H9 (cell line): ENCODE data around the gene NEMP1. TPM values are rescaled to one million over a fixed set of nuclear protein-coding genes. Genes with fewer than 3 reads are reported as not detected.

Experiments used
- DNase-seq: peaks from one replicate; pipeline ENCODE4 v3.0.0-alpha.2; 2017
- H2AFZ ChIP-seq: one replicate; pipeline ENCODE4 v1.6.1; 2013; ENCODE audit warnings: mild to moderate bottlenecking, low read length, control low read depth, moderate library complexity
- H2AK5ac ChIP-seq: 2 replicates; pipeline ENCODE4 v1.6.1; 2013; ENCODE audit warnings: low read length, control low read depth, mixed read lengths; ENCODE audit not compliant: insufficient read length
- H2BK120ac ChIP-seq: one replicate; pipeline ENCODE4 v1.6.1; 2013; ENCODE audit warnings: low read depth, mild to moderate bottlenecking, low read length, control low read depth, inconsistent platforms; ENCODE audit not compliant: poor library complexity, severe bottlenecking
- H2BK12ac ChIP-seq: 2 replicates; pipeline ENCODE4 v1.6.1; 2013; ENCODE audit warnings: low read length, control low read depth, mixed read lengths, low read depth; ENCODE audit not compliant: insufficient read length
- H2BK15ac ChIP-seq: 2 replicates; pipeline ENCODE4 v1.6.1; 2013; ENCODE audit warnings: low read depth, low read length, control low read depth
- H2BK20ac ChIP-seq: one replicate; pipeline ENCODE4 v1.6.1; 2013; ENCODE audit warnings: low read depth, mild to moderate bottlenecking, low read length, control low read depth, inconsistent platforms; ENCODE audit not compliant: poor library complexity, severe bottlenecking
- H2BK5ac ChIP-seq: 2 replicates; pipeline ENCODE4 v1.6.1; 2013; ENCODE audit warnings: low read length, control low read depth, mixed read lengths; ENCODE audit not compliant: insufficient read length
- H3K14ac ChIP-seq: 2 replicates; pipeline ENCODE4 v1.6.1; 2013; ENCODE audit warnings: low read length, control low read depth; ENCODE audit not compliant: insufficient read depth
- H3K18ac ChIP-seq: 2 replicates; pipeline ENCODE4 v1.6.1; 2013; ENCODE audit warnings: low read depth, mild to moderate bottlenecking, mixed read lengths, low read length, control low read depth; ENCODE audit not compliant: insufficient read length
- H3K23ac ChIP-seq: 2 replicates; pipeline ENCODE4 v1.6.1; 2013; ENCODE audit warnings: low read length, control low read depth, mixed read lengths, low read depth; ENCODE audit not compliant: insufficient read length
- H3K23me2 ChIP-seq: 2 replicates; pipeline ENCODE4 v1.6.1; 2013; ENCODE audit warnings: low read depth, mild to moderate bottlenecking, mixed read lengths, low read length, control low read depth; ENCODE audit not compliant: insufficient read length, poor library complexity, severe bottlenecking
- H3K27ac ChIP-seq: 2 replicates; pipeline ENCODE4 v1.5.1; 2013; ENCODE audit warnings: low read length, control low read depth, mixed read lengths, low read depth; ENCODE audit not compliant: insufficient read length
- H3K27me3 ChIP-seq: 2 replicates; pipeline ENCODE4 v1.6.1; 2013; ENCODE audit warnings: low read length, control low read depth, inconsistent platforms; ENCODE audit not compliant: insufficient read depth
- H3K4ac ChIP-seq: 2 replicates; pipeline ENCODE4 v1.6.1; 2013; ENCODE audit warnings: low read depth, mild to moderate bottlenecking, control low read depth, inconsistent platforms, low read length, moderate library complexity
- H3K4me1 ChIP-seq: 2 replicates; pipeline ENCODE4 v1.6.1; 2013; ENCODE audit warnings: low read length, control low read depth, inconsistent platforms; ENCODE audit not compliant: insufficient read depth
- H3K4me2 ChIP-seq: 2 replicates; pipeline ENCODE4 v1.6.1; 2013; ENCODE audit warnings: low read length, control low read depth, mixed read lengths; ENCODE audit not compliant: insufficient read length, insufficient read depth
- H3K56ac ChIP-seq: 2 replicates; pipeline ENCODE4 v1.6.1; 2013; ENCODE audit warnings: low read depth, mild to moderate bottlenecking, mixed read lengths, low read length, control low read depth; ENCODE audit not compliant: insufficient read length
- H3K79me1 ChIP-seq: 2 replicates; pipeline ENCODE4 v1.6.1; 2013; ENCODE audit warnings: low read depth, mild to moderate bottlenecking, moderate library complexity, low read length, control low read depth, inconsistent platforms; ENCODE audit not compliant: insufficient read depth, poor library complexity, severe bottlenecking
- H3K79me2 ChIP-seq: 2 replicates; pipeline ENCODE4 v1.6.1; 2013; ENCODE audit warnings: low read length, control low read depth, inconsistent platforms; ENCODE audit not compliant: insufficient read depth
- H3K9ac ChIP-seq: 2 replicates; pipeline ENCODE4 v1.6.1; 2013; ENCODE audit warnings: low read length, control low read depth, mixed read lengths; ENCODE audit not compliant: insufficient read length; ENCODE audit errors: extremely low read depth
- H3K9me3 ChIP-seq: one replicate; pipeline ENCODE4 v1.6.1; 2013; ENCODE audit warnings: low read depth, low read length, inconsistent platforms; ENCODE audit not compliant: control insufficient read depth
- H3T11ph ChIP-seq: one replicate; pipeline ENCODE4 v1.6.1; 2013; ENCODE audit warnings: mild to moderate bottlenecking, low read length, control low read depth, inconsistent platforms
- H4K20me1 ChIP-seq: one replicate; pipeline ENCODE4 v1.6.1; 2013; ENCODE audit not compliant: control insufficient read depth, insufficient read length, insufficient read depth
- H4K5ac ChIP-seq: 2 replicates; pipeline ENCODE4 v1.6.1; 2013; ENCODE audit warnings: low read depth, mild to moderate bottlenecking, mixed read lengths, low read length, control low read depth; ENCODE audit not compliant: insufficient read length
- H4K8ac ChIP-seq: replicated peaks from 2 replicates; pipeline ENCODE4 v1.6.1; 2013; ENCODE audit warnings: low read length, control low read depth, mixed read lengths, low read depth; ENCODE audit not compliant: insufficient read length
- H4K91ac ChIP-seq: 2 replicates; pipeline ENCODE4 v1.6.1; 2013; ENCODE audit warnings: low read depth, mild to moderate bottlenecking, moderate library complexity, mixed read lengths, low read length, control low read depth; ENCODE audit not compliant: insufficient read length
- H3K27ac Mint-ChIP-seq, 3 experiments: 2 replicates in 2 of 3; 3 replicates in 1 of 3; pipeline ENCODE4 v1.8.0; 2020 to 2021; ENCODE audit warnings: mixed read lengths in 3 of 3, mild to moderate bottlenecking in 1 of 3, moderate library complexity in 1 of 3
- H3K27me3 Mint-ChIP-seq: 2 replicates; pipeline ENCODE4 v1.8.0; 2021; ENCODE audit warnings: low read depth, mild to moderate bottlenecking, moderate library complexity, mixed read lengths
- H3K36me3 Mint-ChIP-seq, 3 experiments: 2 replicates in 2 of 3; 3 replicates in 1 of 3; pipeline ENCODE4 v1.8.0; 2020 to 2021; ENCODE audit warnings: low read depth in 3 of 3, mixed read lengths in 3 of 3; ENCODE audit not compliant: insufficient read depth in 1 of 3
- H3K4me1 Mint-ChIP-seq, 2 experiments: 2 replicates each; pipeline ENCODE4 v1.8.0; 2020; ENCODE audit warnings: mixed read lengths in 2 of 2
- H3K4me3 Mint-ChIP-seq, 2 experiments: 2 replicates in 1 of 2; 3 replicates in 1 of 2; pipeline ENCODE4 v1.8.0; 2020 to 2021; ENCODE audit warnings: mild to moderate bottlenecking in 2 of 2, mixed read lengths in 2 of 2, moderate library complexity in 1 of 2
- H3K9me3 Mint-ChIP-seq, 2 experiments: 2 replicates in 1 of 2; 3 replicates in 1 of 2; pipeline ENCODE4 v1.8.0; 2020; ENCODE audit warnings: mild to moderate bottlenecking in 2 of 2, mixed read lengths in 2 of 2, moderate library complexity in 1 of 2
- CTCF ChIP-seq: fragments of 200-600 bp; sonication (generic); conservative IDR thresholded peaks from 3 replicates; pipeline ENCODE4 v1.8.0; 2021; ENCODE audit warnings: antibody characterized with exemption, mild to moderate bottlenecking
- WGBS: extraction: QIAGEN DNeasy Blood & Tissue Kit; methylation state at CpG from one replicate; pipeline ENCODE4 v1.1.7; 2013; ENCODE audit warnings: missing lambda C conversion rate, low lambda C conversion rate, mixed read lengths; ENCODE audit not compliant: insufficient read length; ENCODE audit errors: extremely low coverage; 5-methylcytosine and 5-hydroxymethylcytosine counted together
- total RNA-seq: library from RNA; stranded (reverse); gene quantifications from 2 replicates; pipeline ENCODE4 v1.2.1, GENCODE V29; 2021

The NEMP1 gene
- total RNA-seq, 1 experiment from 2014 or later, result 50.1 TPM

GRCh38 chr12:57127726-57128518 lies 49.3 kb upstream of the NEMP1 start, which contains the start of gene LRP1:
Gene LRP1, plus strand, starts transcription at chr12:57128483. Its CDS starts 482 bp downstream, at chr12:57128965.
- no peaks in the 10 kb centered on the region for H3K27me3 ChIP-seq
- no peak within 1 kb of the TSS for H3K56ac ChIP-seq
- no CpG with 5 or more reads among the region's 57 CpGs for WGBS

More at GRCh38 chr12:57127726-57128518, 49.3 kb upstream of the NEMP1 start, which contains the start of gene LRP1:
- no peak within 1 kb of the TSS; the same call in 1 of the 2 replicates for H3K4ac ChIP-seq
- H4K5ac ChIP-seq, result no peak within 1 kb of the TSS
- peaks cover 11% of the 10 kb centered on the region for H3K79me1 ChIP-seq
- peak within 1 kb of the TSS; percentile 73 for H3K18ac ChIP-seq
- no peak within 1 kb of the TSS for H4K8ac ChIP-seq
- H4K20me1 ChIP-seq, result no peaks in the 10 kb centered on the region
- H3K4me1 ChIP-seq, result peaks cover 24% of the 10 kb centered on the region
- no peak within 1 kb of the TSS for H3K23ac ChIP-seq
- peaks cover 7% of the 10 kb centered on the region for H3K23me2 ChIP-seq
- H2BK15ac ChIP-seq, result no peak within 1 kb of the TSS
- peak within 1 kb of the TSS; percentile 30 for H3K27ac ChIP-seq
- H3K9me3 ChIP-seq, result no peaks in the 10 kb centered on the region
- peak within 1 kb of the TSS; percentile 86 to 91 for H3K4me3 Mint-ChIP-seq
- no peaks in the 10 kb centered on the region; the same call in 1 of the 2 replicates for H3K27me3 Mint-ChIP-seq
- no peak within 1 kb of the TSS for H2BK5ac ChIP-seq
- peak within 1 kb of the TSS; percentile 56 for H3K9ac ChIP-seq
- peaks cover 23% of the 10 kb centered on the region; the same call in 1 of the 2 replicates for H3K79me2 ChIP-seq
- no peak within 1 kb of the TSS for H4K91ac ChIP-seq
- H3K4me2 ChIP-seq, result peak within 1 kb of the TSS; percentile 75
- no peak for TF ChIP-seq CTCF
- H3K4me1 Mint-ChIP-seq, result peaks cover 45 to 54% of the 10 kb centered on the region in 2 experiments
- H3T11ph ChIP-seq, result peak within 1 kb of the TSS; percentile 59
- H2BK20ac ChIP-seq, result no peak within 1 kb of the TSS
- H2AK5ac ChIP-seq, result no peak within 1 kb of the TSS
- H2BK120ac ChIP-seq, result no peak within 1 kb of the TSS
- H3K36me3 Mint-ChIP-seq, result peaks cover 4 to 8% (median 7%) of the 10 kb centered on the region in 3 experiments
- H3K27ac Mint-ChIP-seq, result peak within 1 kb of the TSS; percentile 85 to 93 (median 92); a peak in 6 of 7 replicates
- H3K14ac ChIP-seq, result peak within 1 kb of the TSS; percentile 72; the same call in 1 of the 2 replicates
- peaks cover 0 to 4% of the 10 kb centered on the region in 2 experiments; a peak in 3 of 5 replicates for H3K9me3 Mint-ChIP-seq
- no peak within 1 kb of the TSS for H2AFZ ChIP-seq
- peak; percentile 88 for DNase-seq
- no peak within 1 kb of the TSS for H2BK12ac ChIP-seq
